IMR-90 (cell line): ENCODE measurements around the gene NADSYN1. TPM values are rescaled to one million over a fixed set of nuclear protein-coding genes. Genes with fewer than 3 reads are reported as not detected.

Source experiments
- ATAC-seq: fragments of 200-7000 bp; cut with Tn5 transposase; 2 replicates; pipeline ENCODE4 v1.9.1; 2020; ENCODE audit warnings: low read depth, mild to moderate bottlenecking, moderate library complexity
- BruUV-seq: library from RNA; stranded (reverse); fragments of 400-500 nt; replicated peaks from 2 replicates; lab custom pipeline; 2021; lab: Mats Ljungman, UMichigan
- CTCF ChIA-PET: fragments of 300-600 bp; formaldehyde crosslinking; extraction: SDS; loops from one replicate; lab custom pipeline; 2021; ENCODE audit warnings: antibody characterized with exemption; lab: Yijun Ruan, JAX
- POLR2A ChIA-PET: fragments of 300-600 bp; sonication (Branson Sonifier 250); formaldehyde crosslinking; loops from one replicate; lab custom pipeline; 2022; ENCODE audit warnings: antibody characterized with exemption; ENCODE audit not compliant: unreplicated experiment; lab: Charles Lee
- DNase-seq: peaks from one replicate; pipeline ENCODE4 v3.0.0; 2013
- H2AFZ ChIP-seq: replicated peaks from 2 replicates; pipeline ENCODE3; 2013; ENCODE audit warnings: low read length, mild to moderate bottlenecking; ENCODE audit not compliant: poor library complexity
- H2AK5ac ChIP-seq: 2 replicates; pipeline ENCODE4 v1.6.1; 2013; ENCODE audit warnings: low read depth, low read length, inconsistent platforms
- H2AK9ac ChIP-seq: replicated peaks from 2 replicates; pipeline ENCODE3; 2013; ENCODE audit warnings: mild to moderate bottlenecking, low read depth, low read length, moderate library complexity; ENCODE audit not compliant: poor library complexity
- H2BK120ac ChIP-seq: 2 replicates; pipeline ENCODE4 v1.6.1; 2013; ENCODE audit warnings: low read depth, low read length, inconsistent platforms
- H2BK15ac ChIP-seq: 3 replicates; pipeline ENCODE4 v1.6.1; 2013; ENCODE audit warnings: low read depth, low read length, inconsistent platforms
- H2BK20ac ChIP-seq: 2 replicates; pipeline ENCODE4 v1.6.1; 2013; ENCODE audit warnings: low read depth, mild to moderate bottlenecking, inconsistent platforms, low read length, moderate library complexity
- H2BK5ac ChIP-seq: 2 replicates; pipeline ENCODE4 v1.6.1; 2013; ENCODE audit warnings: mild to moderate bottlenecking, low read depth, low read length, inconsistent platforms; ENCODE audit not compliant: poor library complexity, severe bottlenecking
- H3K14ac ChIP-seq: replicated peaks from 2 replicates; pipeline ENCODE4 v1.6.1; 2013; ENCODE audit warnings: low read depth, low read length, inconsistent platforms
- H3K18ac ChIP-seq: 2 replicates; pipeline ENCODE4 v1.6.1; 2013; ENCODE audit warnings: low read depth, low read length, control low read depth
- H3K23ac ChIP-seq: 2 replicates; pipeline ENCODE4 v1.6.1; 2013; ENCODE audit warnings: low read depth, low read length, inconsistent platforms
- H3K27ac ChIP-seq: 2 replicates; pipeline ENCODE4 v1.5.1; 2013; ENCODE audit warnings: mild to moderate bottlenecking, control low read depth, low read length; ENCODE audit not compliant: insufficient read depth
- H3K27me3 ChIP-seq: 2 replicates; pipeline ENCODE4 v1.6.1; 2013; ENCODE audit warnings: low read length; ENCODE audit not compliant: control insufficient read depth, insufficient read depth
- H3K36me3 ChIP-seq: 2 replicates; pipeline ENCODE4 v1.6.1; 2013; ENCODE audit warnings: low read length, mixed read lengths; ENCODE audit not compliant: control insufficient read depth, insufficient read depth
- H3K4ac ChIP-seq: 2 replicates; pipeline ENCODE4 v1.6.1; 2013; ENCODE audit warnings: low read depth, low read length, inconsistent platforms
- H3K4me1 ChIP-seq: 2 replicates; pipeline ENCODE4 v1.6.1; 2013; ENCODE audit warnings: low read length, mixed read lengths; ENCODE audit not compliant: control insufficient read depth, insufficient read depth
- H3K4me2 ChIP-seq: 2 replicates; pipeline ENCODE4 v1.6.1; 2013; ENCODE audit warnings: low read depth, mild to moderate bottlenecking, control low read depth, low read length, moderate library complexity
- H3K4me3 ChIP-seq: 2 replicates; pipeline ENCODE4 v1.5.1; 2013; ENCODE audit warnings: low read depth, mild to moderate bottlenecking, control low read depth, low read length, moderate library complexity; ENCODE audit not compliant: insufficient read depth
- H3K56ac ChIP-seq: 2 replicates; pipeline ENCODE4 v1.6.1; 2013; ENCODE audit warnings: low read length, inconsistent platforms; ENCODE audit not compliant: insufficient read depth; ENCODE audit errors: extremely low read depth
- H3K79me1 ChIP-seq, 2 experiments: 2 replicates each; pipeline ENCODE4 v1.6.1; 2013; ENCODE audit warnings: low read length in 2 of 2, inconsistent platforms in 1 of 2, low read depth in 1 of 2
- H3K9ac ChIP-seq: 2 replicates; pipeline ENCODE4 v1.6.1; 2013; ENCODE audit warnings: low read depth, low read length, control low read depth
- H3K9me1 ChIP-seq: 2 replicates; pipeline ENCODE4 v1.6.1; 2013; ENCODE audit warnings: low read length, inconsistent platforms; ENCODE audit not compliant: insufficient read depth
- H3K9me3 ChIP-seq: 2 replicates; pipeline ENCODE4 v1.6.1; 2013; ENCODE audit warnings: low read length; ENCODE audit not compliant: control insufficient read depth, insufficient read depth
- H4K20me1 ChIP-seq: 2 replicates; pipeline ENCODE4 v1.6.1; 2013; ENCODE audit warnings: low read length, inconsistent platforms; ENCODE audit not compliant: insufficient read depth
- H4K5ac ChIP-seq: 2 replicates; pipeline ENCODE4 v1.6.1; 2013; ENCODE audit warnings: mild to moderate bottlenecking, low read depth, low read length, control low read depth
- H4K8ac ChIP-seq, 2 experiments: 2 replicates each; pipeline ENCODE4 v1.6.1; 2013; ENCODE audit warnings: low read depth in 2 of 2, low read length in 2 of 2, control low read depth in 1 of 2, inconsistent platforms in 1 of 2
- H4K91ac ChIP-seq: 2 replicates; pipeline ENCODE4 v1.6.1; 2013; ENCODE audit warnings: low read depth, low read length, inconsistent platforms; ENCODE audit not compliant: insufficient read depth
- BHLHE40 ChIP-seq: fragments of 150-350 bp; IDR thresholded peaks from 2 replicates; pipeline ENCODE4 v1.6.1; 2016; ENCODE audit warnings: mild to moderate bottlenecking, low read depth, low read length
- CEBPB ChIP-seq: IDR thresholded peaks from 2 replicates; pipeline ENCODE4 v1.6.1; 2012; ENCODE audit warnings: low read depth, low read length, improper control_type of control experiment
- CHD1 ChIP-seq: IDR thresholded peaks from 2 replicates; pipeline ENCODE4 v1.6.1; 2012; ENCODE audit warnings: low read depth, low read length, improper control_type of control experiment
- CTCF ChIP-seq: conservative IDR thresholded peaks from 2 replicates; pipeline ENCODE4 v1.5.1; 2012; ENCODE audit warnings: mild to moderate bottlenecking, low read depth, low read length, improper control_type of control experiment
- ELK1 ChIP-seq: fragments of 150-350 bp; IDR thresholded peaks from 2 replicates; pipeline ENCODE4 v1.6.1; 2016; ENCODE audit warnings: low read depth, mild to moderate bottlenecking, low read length, moderate library complexity, borderline replicate concordance
- FOS ChIP-seq: fragments of 150-350 bp; IDR thresholded peaks from 2 replicates; pipeline ENCODE4 v1.6.1; 2016; ENCODE audit warnings: low read depth, low read length
- MAFK ChIP-seq: IDR thresholded peaks from 2 replicates; pipeline ENCODE4 v1.6.1; 2012; ENCODE audit warnings: low read depth, low read length, improper control_type of control experiment
- MAZ ChIP-seq: IDR thresholded peaks from 2 replicates; pipeline ENCODE4 v1.6.1; 2012; ENCODE audit warnings: low read depth, mild to moderate bottlenecking, low read length, improper control_type of control experiment, moderate library complexity, borderline replicate concordance
- MXI1 ChIP-seq: IDR thresholded peaks from 2 replicates; pipeline ENCODE4 v1.6.1; 2012; ENCODE audit warnings: low read depth, mild to moderate bottlenecking, low read length, moderate library complexity, borderline replicate concordance
- NFE2L2 ChIP-seq: fragments of 150-350 bp; IDR thresholded peaks from 2 replicates; pipeline ENCODE4 v1.6.1; 2016; ENCODE audit warnings: low read depth, mild to moderate bottlenecking, low read length
- POLR2A ChIP-seq: IDR thresholded peaks from 2 replicates; pipeline ENCODE4 v1.6.1; 2012; ENCODE audit warnings: mild to moderate bottlenecking, low read depth, low read length
- RAD21 ChIP-seq: IDR thresholded peaks from 2 replicates; pipeline ENCODE4 v1.6.1; 2012; ENCODE audit warnings: low read length, improper control_type of control experiment
- RCOR1 ChIP-seq: IDR thresholded peaks from 2 replicates; pipeline ENCODE4 v1.6.1; 2012; ENCODE audit warnings: mild to moderate bottlenecking, low read length, improper control_type of control experiment; ENCODE audit not compliant: insufficient replicate concordance
- RFX5 ChIP-seq: IDR thresholded peaks from 2 replicates; pipeline ENCODE4 v1.8.0; 2012; ENCODE audit warnings: low read depth, mild to moderate bottlenecking, low read length, moderate library complexity
- SMC3 ChIP-seq: fragments of 150-350 bp; IDR thresholded peaks from 2 replicates; pipeline ENCODE4 v1.6.1; 2016; ENCODE audit warnings: low read depth, mild to moderate bottlenecking, antibody characterized with exemption, low read length, moderate library complexity
- USF2 ChIP-seq: fragments of 150-350 bp; IDR thresholded peaks from 2 replicates; pipeline ENCODE4 v1.6.1; 2017; ENCODE audit warnings: mild to moderate bottlenecking, antibody characterized with exemption, low read length, low read depth
- WGBS, 2 experiments: methylation state at CpG; one replicate each; pipeline versions ENCODE4 v1.1.5 to v1.1.7; 2013; ENCODE audit warnings: missing lambda C conversion rate in 2 of 2; ENCODE audit not compliant: insufficient read length in 1 of 2; ENCODE audit errors: extremely low coverage in 2 of 2; 5-methylcytosine and 5-hydroxymethylcytosine counted together
- dilution Hi-C: fragments of 300-500 bp; cut with HindIII; formaldehyde crosslinking; loops from one replicate; pipeline ENCODE4 v1.14.3; 2018; ENCODE audit warnings: low sequenced_read_pairs; ENCODE audit not compliant: unreplicated experiment
- in situ Hi-C: fragments of 300-500 bp; cut with MboI; formaldehyde crosslinking; loops from 3 replicates; pipeline ENCODE4 v1.14.3; 2019; ENCODE audit warnings: low sequenced_read_pairs, inconsistent platforms, mixed read lengths
- intact Hi-C: fragments of 100-400 bp; cut with micrococcal nuclease; formaldehyde crosslinking; loops from 2 replicates; pipeline ENCODE4 v1.10.0; 2022
- polyA plus RNA-seq, 3 experiments: library from polyadenylated mRNA; depleted of rRNA; stranded (reverse); fragments of >200 nt; gene quantifications; 2 replicates each; pipeline ENCODE4 v1.2.3, GENCODE V29; 2012; ENCODE audit warnings: low replicate concordance in 1 of 3
- total RNA-seq: library from RNA; depleted of rRNA; stranded (reverse); fragments of >200 nt; gene quantifications from 2 replicates; pipeline ENCODE4 v1.2.3, GENCODE V29; 2012

The NADSYN1 gene
- total and polyA plus RNA-seq, 2 of the 4 experiments (the other 2 are of a cell fraction), result 69.5 to 70.4 TPM

- no peak overlapping the region for H4K5ac ChIP-seq
- CTCF ChIA-PET, result no interaction called here
- intact Hi-C loops, result no loop called here
Observed at GRCh38 chr11:71454470-71455113, 1.6 kb downstream of the NADSYN1 start.

More at GRCh38 chr11:71454470-71455113, 1.6 kb downstream of the NADSYN1 start:
- Histone ChIP-seq H2BK15ac (no peak overlapping the region), H3K4ac (no peak overlapping the region), H3K9ac (no peak overlapping the region), H3K9me1 (no peaks in the 10 kb centered on the region; the same call in 1 of the 2 replicates), H3K18ac (no peak overlapping the region), H3K27me3 (no peaks in the 10 kb centered on the region), H4K20me1 (peaks cover 9% of the 10 kb centered on the region; the same call in 1 of the 2 replicates), H2BK5ac (no peak overlapping the region), H3K14ac (no peak overlapping the region), H3K4me2 (no peak overlapping the region), H2AK5ac (no peak overlapping the region), H3K27ac (no peak overlapping the region), H2BK20ac (no peak overlapping the region), H3K56ac (no peak overlapping the region), H3K9me3 (no peaks in the 10 kb centered on the region), H3K23ac (no peak overlapping the region), H3K36me3 (peaks cover 37% of the 10 kb centered on the region), H2AK9ac (no peak overlapping the region), H4K8ac (no peak overlapping the region), H3K4me3 (no peak overlapping the region), H3K4me1 (peaks cover 3% of the 10 kb centered on the region; the same call in 1 of the 2 replicates), H3K79me1 (peaks cover 29 to 36% of the 10 kb centered on the region in 2 experiments), H2AFZ (no peak overlapping the region), H2BK120ac (no peak overlapping the region), H4K91ac (no peak overlapping the region)
- ATAC-seq (no peak), DNase-seq (no peak)
- POLR2A ChIA-PET, result no interaction called here
- in situ Hi-C loops, result no loop called here
- no peak for TF ChIP-seq MAFK
- TF ChIP-seq USF2, result no peak
- no peak for TF ChIP-seq CHD1
- TF ChIP-seq RFX5, result no peak
- TF ChIP-seq NFE2L2, result no peak
- TF ChIP-seq POLR2A, result no peak
- TF ChIP-seq SMC3, result no peak
- TF ChIP-seq MAZ, result no peak
- TF ChIP-seq MXI1, result no peak
- no peak for TF ChIP-seq BHLHE40
- no peak for TF ChIP-seq CTCF
- no peak for TF ChIP-seq FOS
- no peak for TF ChIP-seq RAD21
- no peak for TF ChIP-seq RCOR1
- TF ChIP-seq CEBPB, result no peak
- TF ChIP-seq ELK1, result no peak
- dilution Hi-C loops, result no loop called here
- no TSS peak for BruUV-seq
- WGBS, 2 experiments, result no CpG with 5 or more reads among the region's 7 CpGs
